NCI-H1417 treated with DMSO at 0.1 percent for 48 hours (cell line): ENCODE data around the gene GRK5.

ENCODE experiments used
- DNase-seq: peaks from one replicate; lab custom pipeline; 2025; lab: John Stamatoyannopoulos, UW

GRK5 gene

DNA sequence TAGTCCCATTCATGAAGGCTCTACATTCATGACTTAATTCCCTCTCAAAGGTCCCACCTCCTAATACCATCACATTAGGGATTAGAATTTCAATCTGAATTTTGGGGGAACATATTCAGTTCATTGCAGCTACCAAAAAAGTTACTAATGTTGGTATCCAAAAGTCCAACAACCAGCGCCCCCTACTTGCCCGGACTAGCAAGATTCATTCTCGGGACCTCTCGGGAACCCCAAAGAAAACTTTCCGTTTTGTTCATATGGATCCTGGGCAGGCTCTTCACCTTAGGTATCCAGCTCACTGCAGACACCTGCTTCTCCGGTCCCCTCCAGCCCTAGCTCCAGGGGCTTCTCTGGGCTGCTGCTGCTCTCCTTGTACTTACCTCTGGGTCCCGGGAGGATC, 8.9 kb upstream of the GRK5 start:
- DNase-seq = no peak

DNA sequence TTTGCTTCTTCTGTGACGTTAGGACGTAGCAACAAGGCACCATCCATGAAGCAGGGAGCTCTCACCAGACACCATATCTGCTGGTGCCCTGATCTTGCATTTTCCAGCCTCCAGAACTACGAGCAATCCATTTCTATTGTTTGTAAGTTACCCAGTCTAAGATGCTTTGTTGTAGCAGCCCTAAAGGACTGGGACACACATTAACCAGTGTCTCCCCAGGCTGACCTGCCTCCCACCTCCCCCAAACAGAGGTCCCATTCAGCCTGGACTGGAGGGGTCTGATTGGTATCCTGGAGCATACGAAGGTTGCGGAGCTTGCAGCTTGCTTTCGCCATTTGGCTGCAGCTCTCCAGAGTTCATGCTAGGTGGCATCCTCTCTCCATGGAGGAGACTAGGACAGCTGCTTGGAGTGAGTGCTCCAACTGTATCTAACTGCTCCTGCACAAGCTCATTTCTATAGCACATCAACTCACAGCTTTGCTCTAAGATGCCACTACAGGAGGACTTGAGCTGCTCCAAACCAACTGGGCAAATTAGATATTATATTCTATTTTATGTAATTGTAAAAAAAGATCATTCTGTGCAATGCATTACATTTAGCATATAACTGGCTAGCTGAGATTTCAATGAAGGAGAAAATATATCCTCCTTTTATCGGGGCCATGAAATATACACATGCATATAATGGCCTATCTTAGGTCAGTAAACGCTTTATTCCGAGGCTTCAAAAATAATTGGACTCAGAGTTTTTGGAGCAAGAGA, 8.0 kb upstream of the GRK5 start:
- DNase-seq = no peak

DNA sequence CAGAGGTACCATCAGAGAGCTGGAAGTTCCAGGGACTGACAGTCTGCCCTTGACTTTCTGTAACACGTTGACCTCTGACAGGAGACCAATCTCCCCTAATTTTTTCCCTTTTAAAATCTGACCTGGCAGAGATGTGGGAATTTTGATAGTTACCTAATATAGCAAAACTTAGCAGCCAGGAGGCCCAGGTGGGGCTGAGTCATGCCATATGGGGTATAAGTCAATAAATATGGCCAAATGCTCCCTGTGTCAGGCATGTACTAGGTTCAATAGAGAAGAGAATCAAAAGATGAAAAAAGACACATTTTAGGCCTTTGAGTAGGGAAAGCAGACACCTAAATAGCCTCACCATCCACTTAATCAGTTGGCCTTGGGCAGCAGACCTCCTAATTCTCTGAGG, 6.1 kb upstream of the GRK5 start:
- no peak for DNase-seq

GRCh38 chr10:119203006-119203405, 4.4 kb upstream of the GRK5 start:
- no peak for DNase-seq

GRCh38 chr10:119205894-119206602, 1.3 kb upstream of the GRK5 start:
- no peak for DNase-seq

GRCh38 chr10:119206603-119207365, 587 bp upstream of the GRK5 start:
- DNase-seq = no peak

DNA sequence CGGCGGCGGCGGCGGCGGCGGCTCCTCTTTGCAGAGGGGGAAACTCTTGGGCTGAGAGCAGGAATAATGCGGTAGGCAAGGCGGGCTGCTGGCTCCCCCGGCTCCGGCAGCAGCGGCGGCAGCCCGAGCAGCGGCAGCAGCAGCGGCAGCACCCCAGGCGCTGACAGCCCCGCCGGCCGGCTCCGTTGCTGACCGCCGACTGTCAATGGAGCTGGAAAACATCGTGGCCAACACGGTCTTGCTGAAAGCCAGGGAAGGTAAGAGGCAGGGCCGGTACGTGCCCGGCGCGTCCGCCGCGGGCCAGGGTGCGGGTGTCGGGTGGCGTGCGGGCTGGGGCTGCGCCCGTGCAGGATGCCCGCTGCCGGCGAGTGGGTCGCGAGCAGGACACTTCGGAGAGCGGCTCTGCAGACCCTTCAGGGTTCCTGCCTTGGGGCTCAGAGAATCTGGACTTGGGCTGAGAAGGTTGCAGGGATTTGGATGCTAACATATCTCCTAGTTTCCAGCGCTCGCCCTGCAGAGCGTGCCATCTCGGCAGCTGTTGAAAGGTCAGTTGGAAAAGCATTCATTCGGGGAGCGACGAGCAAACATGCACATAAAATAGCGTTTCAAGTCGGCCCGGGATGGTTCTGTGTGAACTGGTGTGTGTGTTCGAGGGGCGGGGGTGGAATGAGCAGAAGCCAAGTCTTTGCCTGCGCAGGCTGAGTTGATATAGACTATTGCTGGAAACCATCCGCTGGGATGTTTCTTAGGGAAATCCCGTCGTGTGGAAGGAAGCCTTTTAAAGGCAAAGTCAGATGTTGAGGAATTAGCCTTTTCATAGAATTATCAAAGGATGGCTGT, 562 bp downstream of the GRK5 start:
- no peak for DNase-seq

- no peak for DNase-seq
Measured at GRCh38 chr10:119208553-119208940, 1.2 kb downstream of the GRK5 start.

DNA sequence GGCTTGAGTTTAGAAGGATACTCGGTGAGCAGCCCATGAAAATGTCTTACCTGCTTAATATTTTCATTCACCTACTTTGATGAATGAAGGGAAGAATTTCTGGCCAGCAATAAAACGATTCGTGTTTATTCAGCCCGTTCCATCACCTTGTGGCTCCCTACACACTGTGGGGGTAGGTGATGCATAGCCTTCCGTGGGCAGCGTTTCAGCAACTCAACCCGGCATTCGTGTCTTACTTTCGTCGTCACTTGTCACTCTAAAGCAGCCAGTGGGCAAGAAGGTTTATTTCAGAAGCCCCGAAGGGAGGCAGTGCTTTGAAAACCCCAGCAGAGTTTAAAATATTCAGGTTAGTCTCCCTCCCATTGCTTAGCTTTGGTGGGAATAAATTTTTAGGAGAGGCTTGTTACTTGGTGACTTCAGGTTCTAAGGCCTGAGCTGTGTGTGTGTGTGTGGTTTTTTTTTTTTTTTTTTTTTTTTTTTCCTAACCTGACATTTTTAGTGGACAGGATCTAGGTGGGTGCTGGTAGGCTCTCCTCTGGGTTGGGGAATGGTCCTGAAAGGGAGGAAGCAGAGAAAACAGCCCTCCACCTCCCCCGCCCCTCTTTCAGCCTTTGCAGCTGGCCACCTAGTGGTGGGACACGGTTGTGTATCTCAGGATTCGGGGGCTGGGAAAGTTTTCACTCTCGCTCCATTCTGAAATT, 1.8 kb downstream of the GRK5 start:
- no peak for DNase-seq

DNA sequence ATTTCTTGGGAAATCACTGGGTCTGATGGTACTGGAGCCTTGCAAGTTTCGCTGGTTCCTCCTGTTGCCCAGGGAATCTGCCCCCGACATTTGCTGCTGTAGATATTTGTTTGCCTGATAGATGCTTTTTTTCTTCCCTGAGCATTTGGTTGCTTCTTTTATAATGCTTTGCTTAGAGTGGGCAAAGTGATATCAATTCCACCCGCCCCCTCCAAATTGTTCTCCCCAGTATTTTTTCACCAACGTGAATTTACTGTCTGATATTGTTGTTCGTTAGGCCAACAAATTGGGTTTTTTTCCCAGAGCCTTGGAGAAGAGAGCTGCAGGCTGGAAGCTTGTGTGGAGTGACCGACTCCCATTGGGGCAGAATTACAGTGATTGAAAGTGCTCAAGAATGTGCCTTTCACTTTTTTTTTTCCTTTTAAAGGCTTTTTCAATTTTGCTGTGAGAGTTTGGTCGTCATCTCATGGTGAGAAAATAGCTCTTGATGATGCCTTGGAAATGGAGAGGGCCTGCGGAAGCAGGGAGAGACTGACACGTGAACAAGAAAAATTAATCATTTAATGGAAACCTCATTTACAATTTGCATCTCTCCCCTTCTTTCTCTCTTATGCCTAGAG, 2.5 kb downstream of the GRK5 start:
- no peak for DNase-seq

- no peak for DNase-seq
Measured at GRCh38 chr10:119210633-119211032, 3.3 kb downstream of the GRK5 start.

- no peak for DNase-seq
Measured at GRCh38 chr10:119211176-119211575, 3.8 kb downstream of the GRK5 start.

- no peak for DNase-seq
Measured at GRCh38 chr10:119211625-119212441, 4.5 kb downstream of the GRK5 start.

DNA sequence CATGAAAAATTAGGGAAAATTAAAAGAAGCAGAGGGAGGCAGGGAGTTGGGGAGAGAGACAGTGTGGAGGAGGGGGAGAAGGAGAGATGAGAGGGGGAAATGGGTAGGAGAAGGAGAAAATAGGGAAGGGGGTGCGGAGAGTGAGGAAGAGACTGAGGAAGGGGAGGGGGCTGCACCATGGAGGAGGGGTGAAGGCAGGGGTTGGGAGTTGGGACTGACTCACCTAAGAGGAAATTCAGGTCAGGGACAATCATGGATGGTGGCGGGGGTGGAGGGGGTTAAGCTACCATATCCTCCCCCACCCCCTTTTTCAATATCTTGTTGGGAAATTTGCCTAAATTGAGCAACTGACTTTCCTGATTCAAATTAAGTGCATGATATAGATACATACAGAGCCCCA, 8.0 kb downstream of the GRK5 start:
- no peak for DNase-seq

- DNase-seq = no peak
Measured at GRCh38 chr10:119216127-119216526, 8.8 kb downstream of the GRK5 start.

DNA sequence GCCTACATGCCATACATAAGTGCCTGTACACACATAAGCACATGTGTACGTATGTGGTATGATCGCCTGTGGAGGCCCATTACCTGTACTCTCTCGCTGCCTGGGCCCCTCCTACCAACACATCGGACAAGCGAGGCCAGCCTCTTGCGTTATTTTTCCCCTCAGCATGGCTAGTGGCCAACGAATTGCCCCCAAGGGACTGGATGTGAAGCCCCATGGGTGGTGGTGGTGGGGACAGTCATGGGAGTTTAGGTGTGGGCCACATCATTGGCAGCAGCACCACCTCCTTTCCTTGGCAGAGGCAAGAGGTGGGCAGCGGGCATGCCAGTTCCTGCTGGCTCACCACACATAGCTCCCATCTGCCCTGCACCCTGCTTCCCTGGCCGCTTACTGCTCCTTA, 10.0 kb downstream of the GRK5 start:
- no peak for DNase-seq

- DNase-seq = no peak
Measured at GRCh38 chr10:119217991-119218490, 10.7 kb downstream of the GRK5 start.

DNA sequence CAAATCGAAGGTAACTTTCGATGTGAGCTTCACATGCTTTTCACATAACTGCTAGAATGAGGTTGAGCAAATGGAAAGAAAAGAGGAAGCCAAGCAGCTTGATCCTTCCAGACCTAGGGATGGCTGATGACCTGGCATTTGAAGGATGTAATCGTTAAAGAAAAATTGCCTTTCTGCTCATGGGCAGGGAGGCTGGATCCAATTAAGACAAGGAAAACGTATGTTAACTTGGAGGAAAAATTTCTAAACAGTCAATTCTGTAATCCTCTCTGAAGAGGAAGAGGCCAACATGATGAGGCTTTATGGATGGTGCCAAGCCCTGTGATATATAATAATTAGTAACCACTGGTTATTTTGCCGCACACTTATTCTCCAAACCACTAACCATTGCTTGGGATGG, 12.5 kb downstream of the GRK5 start:
- DNase-seq = no peak

DNA sequence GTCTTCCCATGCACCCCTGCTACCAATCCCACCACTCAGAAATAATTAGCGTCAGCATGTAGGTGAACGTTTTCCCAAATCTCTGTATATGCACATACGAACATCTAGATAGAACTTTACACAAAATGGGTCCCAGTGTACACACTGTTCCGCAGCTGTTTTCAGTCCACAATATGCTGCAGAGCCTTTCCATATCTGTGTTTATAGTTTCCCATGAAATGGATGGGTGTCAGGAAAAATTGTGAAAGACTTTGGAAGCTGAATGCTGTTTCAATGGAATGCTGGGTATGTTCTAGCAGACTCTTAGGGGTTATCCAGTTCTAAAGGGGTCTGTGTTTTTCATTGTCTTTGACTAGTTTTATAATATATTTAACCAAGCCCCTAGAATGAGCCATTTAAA, 13.8 kb downstream of the GRK5 start:
- DNase-seq = no peak

- no peak for DNase-seq
Measured at GRCh38 chr10:119221666-119222065, 14.3 kb downstream of the GRK5 start.
